ENCODE data around the gene TRIM46. TPM values are rescaled to one million over a fixed set of nuclear protein-coding genes. Genes with fewer than 3 reads are reported as not detected.
A peak's percentile ranks its signal among the peaks of the same experiment; 100 is the strongest.

TRIM46 gene
- polyA plus RNA-seq, 3 donors = 0.13 TPM; not detected in 2

DNA sequence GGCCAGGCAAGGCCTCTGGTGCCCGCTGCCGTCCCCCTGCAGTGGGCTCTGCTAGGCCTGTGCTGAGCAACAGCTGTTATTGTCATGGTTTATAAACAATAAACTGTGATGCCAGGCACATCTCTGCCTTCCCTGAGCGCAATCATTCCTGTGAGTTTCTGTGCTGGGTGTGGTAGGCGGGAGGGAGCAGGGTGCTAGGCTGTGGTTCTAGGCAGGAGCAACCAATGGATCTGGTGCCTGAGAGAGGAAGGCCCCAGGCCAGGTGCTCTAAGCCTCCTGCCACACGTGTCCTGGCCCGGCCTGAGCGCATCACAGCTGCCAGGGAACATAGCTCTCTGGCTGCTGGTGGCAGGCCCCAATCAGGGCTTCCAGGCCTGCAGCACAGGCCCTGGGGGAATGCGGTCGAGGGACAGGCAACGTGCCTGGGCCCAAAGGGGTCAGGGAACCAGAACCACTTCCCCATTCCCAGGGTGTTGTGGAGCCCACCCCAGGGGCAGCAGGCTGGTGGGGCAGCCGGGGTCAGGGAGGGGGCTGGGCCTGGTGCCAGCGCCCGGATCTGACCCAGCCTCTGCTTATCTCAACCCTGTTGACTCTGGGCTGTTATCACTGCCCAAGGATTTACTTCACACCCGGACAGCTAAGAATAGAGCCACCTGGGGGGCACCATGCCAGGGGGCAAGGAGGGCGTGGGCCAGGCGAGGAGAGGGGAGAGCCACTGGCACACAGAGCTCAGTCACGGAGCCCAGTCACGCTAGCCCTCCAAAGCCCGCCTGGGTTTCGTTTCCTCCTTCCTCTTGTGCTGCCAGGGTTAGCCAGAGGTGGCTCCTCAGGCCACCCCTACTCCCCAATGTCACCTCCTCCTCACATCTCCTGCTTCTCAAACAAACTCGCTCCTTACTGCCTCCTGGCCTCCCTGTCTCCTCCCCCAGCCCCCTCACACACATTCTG, 11.5 kb downstream of the TRIM46 start:
- H3K27ac Mint-ChIP-seq = peak overlapping the region in 6 of 7 donors; percentile 19 to 73 (median 58)
- no peaks in the 10 kb centered on the region for H3K27me3 ChIP-seq (ENCODE audit: control insufficient read depth in 2 of 2, insufficient read depth in 2 of 2, low read length in 2 of 2)
- peak; percentile 81 to 90 (median 89) for DNase-seq
- WGBS (ENCODE audit: insufficient coverage) = 56% methylated on average over 21 of the region's 21 CpGs
- TF ChIP-seq, protein P1, sequence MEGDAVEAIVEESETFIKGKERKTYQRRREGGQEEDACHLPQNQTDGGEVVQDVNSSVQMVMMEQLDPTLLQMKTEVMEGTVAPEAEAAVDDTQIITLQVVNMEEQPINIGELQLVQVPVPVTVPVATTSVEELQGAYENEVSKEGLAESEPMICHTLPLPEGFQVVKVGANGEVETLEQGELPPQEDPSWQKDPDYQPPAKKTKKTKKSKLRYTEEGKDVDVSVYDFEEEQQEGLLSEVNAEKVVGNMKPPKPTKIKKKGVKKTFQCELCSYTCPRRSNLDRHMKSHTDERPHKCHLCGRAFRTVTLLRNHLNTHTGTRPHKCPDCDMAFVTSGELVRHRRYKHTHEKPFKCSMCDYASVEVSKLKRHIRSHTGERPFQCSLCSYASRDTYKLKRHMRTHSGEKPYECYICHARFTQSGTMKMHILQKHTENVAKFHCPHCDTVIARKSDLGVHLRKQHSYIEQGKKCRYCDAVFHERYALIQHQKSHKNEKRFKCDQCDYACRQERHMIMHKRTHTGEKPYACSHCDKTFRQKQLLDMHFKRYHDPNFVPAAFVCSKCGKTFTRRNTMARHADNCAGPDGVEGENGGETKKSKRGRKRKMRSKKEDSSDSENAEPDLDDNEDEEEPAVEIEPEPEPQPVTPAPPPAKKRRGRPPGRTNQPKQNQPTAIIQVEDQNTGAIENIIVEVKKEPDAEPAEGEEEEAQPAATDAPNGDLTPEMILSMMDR (IDR thresholded peaks at IDR 0.05) = peak; percentile 37
- H3K27me3 Mint-ChIP-seq (ENCODE audit: low read depth in 3 of 3) = peaks cover 4 to 17% (median 9%) of the 10 kb centered on the region in 3 donors
- no peaks in the 10 kb centered on the region for H3K9me3 Mint-ChIP-seq
- peaks cover 16 to 17% of the 10 kb centered on the region in 2 donors for H3K4me1 ChIP-seq (ENCODE audit: control insufficient read depth in 1 of 2, insufficient read depth in 2 of 2, low read length in 2 of 2)
- H3K9me3 ChIP-seq (replicated peaks in 1 of 2; ENCODE audit: control insufficient read depth in 1 of 2, insufficient read depth in 1 of 2, low read length in 2 of 2) = no peaks in the 10 kb centered on the region
- H3K4me3 Mint-ChIP-seq = peak overlapping the region in 1 of 2 donors; percentile 64
- H3K36me3 Mint-ChIP-seq = peaks cover 0 to 3% of the 10 kb centered on the region in 2 donors
- peak overlapping the region; percentile 6 to 52 for H3K27ac ChIP-seq (ENCODE audit: low read depth in 1 of 2, low read length in 2 of 2)
- no peaks in the 10 kb centered on the region for H4K20me1 ChIP-seq (ENCODE audit: insufficient read depth, low read length)
- H3K4me1 Mint-ChIP-seq = peaks cover 15% of the 10 kb centered on the region
- no peaks in the 10 kb centered on the region for H3K79me2 ChIP-seq (ENCODE audit: insufficient read depth, low read length)
- H3K9ac ChIP-seq (ENCODE audit: insufficient read depth, low read length, poor library complexity, severe bottlenecking) = no peak overlapping the region
- H2AFZ ChIP-seq (ENCODE audit: insufficient read depth, low read depth, low read length, poor library complexity, severe bottlenecking) = peak overlapping the region; percentile 59
- H3K4me2 ChIP-seq (replicated peaks; ENCODE audit: extremely low read depth, low read length, poor library complexity, severe bottlenecking) = peak overlapping the region; percentile 48
- no peak overlapping the region for H3K4me3 ChIP-seq (replicated peaks in 1 of 3; ENCODE audit: low read depth in 2 of 3, low read length in 3 of 3)
- intact Hi-C loops (cut with micrococcal nuclease) = no loop called here
- no peaks in the 10 kb centered on the region for H3K36me3 ChIP-seq (replicated peaks in 1 of 2; ENCODE audit: control insufficient read depth in 1 of 2, insufficient read depth in 2 of 2, low read length in 2 of 2)

DNA sequence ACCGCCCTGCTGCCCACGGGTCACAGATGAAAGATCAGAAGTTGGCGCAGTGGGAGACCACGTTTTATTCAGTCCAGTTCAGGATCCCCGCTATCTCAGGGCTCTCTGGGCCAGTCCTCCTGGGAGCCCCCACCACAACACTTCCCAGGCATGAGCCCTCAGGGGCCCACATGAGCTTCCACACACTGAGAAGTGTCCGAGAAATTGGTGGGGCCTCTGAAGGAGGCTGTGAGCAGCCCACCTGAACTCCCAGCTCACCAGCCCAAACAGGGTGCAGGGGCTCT, 12.1 kb downstream of the TRIM46 start:
- no peaks in the 10 kb centered on the region for H3K27me3 ChIP-seq (ENCODE audit: control insufficient read depth in 2 of 2, insufficient read depth in 2 of 2, low read length in 2 of 2)
- no peak for DNase-seq
- H3K79me2 ChIP-seq (ENCODE audit: insufficient read depth, low read length) = no peaks in the 10 kb centered on the region
- peaks cover 16 to 17% of the 10 kb centered on the region in 2 donors for H3K4me1 ChIP-seq (ENCODE audit: control insufficient read depth in 1 of 2, insufficient read depth in 2 of 2, low read length in 2 of 2)
- no peaks in the 10 kb centered on the region for H4K20me1 ChIP-seq (ENCODE audit: insufficient read depth, low read length)
- H3K27ac Mint-ChIP-seq = peak overlapping the region in 2 of 7 donors; percentile 25 to 63
- 87% methylated on average over 5 of the region's 6 CpGs for WGBS (ENCODE audit: insufficient coverage)
- TF ChIP-seq, protein P1 (IDR thresholded peaks at IDR 0.05) = peak; percentile 0
- H3K4me3 Mint-ChIP-seq = no peak overlapping the region
- H3K4me3 ChIP-seq (replicated peaks in 1 of 3; ENCODE audit: low read depth in 2 of 3, low read length in 3 of 3) = no peak overlapping the region
- no peak overlapping the region for H2AFZ ChIP-seq (ENCODE audit: insufficient read depth, low read depth, low read length, poor library complexity, severe bottlenecking)
- H3K9ac ChIP-seq (ENCODE audit: insufficient read depth, low read length, poor library complexity, severe bottlenecking) = no peak overlapping the region
- H3K36me3 Mint-ChIP-seq = peaks cover 0 to 3% of the 10 kb centered on the region in 2 donors
- H3K4me1 Mint-ChIP-seq = peaks cover 15% of the 10 kb centered on the region
- no peak overlapping the region for H3K27ac ChIP-seq (ENCODE audit: low read depth in 1 of 2, low read length in 2 of 2)
- no peaks in the 10 kb centered on the region for H3K9me3 ChIP-seq (replicated peaks in 1 of 2; ENCODE audit: control insufficient read depth in 1 of 2, insufficient read depth in 1 of 2, low read length in 2 of 2)
- intact Hi-C loops (cut with micrococcal nuclease) = no loop called here
- H3K4me2 ChIP-seq (replicated peaks; ENCODE audit: extremely low read depth, low read length, poor library complexity, severe bottlenecking) = peak overlapping the region; percentile 48
- no peaks in the 10 kb centered on the region for H3K36me3 ChIP-seq (replicated peaks in 1 of 2; ENCODE audit: control insufficient read depth in 1 of 2, insufficient read depth in 2 of 2, low read length in 2 of 2)
- H3K9me3 Mint-ChIP-seq = no peaks in the 10 kb centered on the region
- peaks cover 4 to 17% (median 9%) of the 10 kb centered on the region in 3 donors for H3K27me3 Mint-ChIP-seq (ENCODE audit: low read depth in 3 of 3)

Measured in CD14-positive monocyte (primary cell).